Choroid plexus epithelial cell (primary cell): ENCODE data around the gene NCEH1.

Source experiments
- DNase-seq: peaks from one replicate; pipeline ENCODE4 v3.0.0-alpha.2; 2010; ENCODE audit warnings: low read depth
- H3K4me3 ChIP-seq: 2 replicates; pipeline ENCODE4 v1.5.1; 2011; ENCODE audit warnings: low read depth, mild to moderate bottlenecking, control low read depth, low read length, moderate library complexity
- TF ChIP-seq, protein P1 (sequence below): conservative IDR thresholded peaks from 2 replicates; pipeline ENCODE4 v1.5.1; 2011; ENCODE audit warnings: low read depth, mild to moderate bottlenecking, control low read depth, inconsistent platforms, low read length, moderate library complexity

NCEH1 gene

DNA sequence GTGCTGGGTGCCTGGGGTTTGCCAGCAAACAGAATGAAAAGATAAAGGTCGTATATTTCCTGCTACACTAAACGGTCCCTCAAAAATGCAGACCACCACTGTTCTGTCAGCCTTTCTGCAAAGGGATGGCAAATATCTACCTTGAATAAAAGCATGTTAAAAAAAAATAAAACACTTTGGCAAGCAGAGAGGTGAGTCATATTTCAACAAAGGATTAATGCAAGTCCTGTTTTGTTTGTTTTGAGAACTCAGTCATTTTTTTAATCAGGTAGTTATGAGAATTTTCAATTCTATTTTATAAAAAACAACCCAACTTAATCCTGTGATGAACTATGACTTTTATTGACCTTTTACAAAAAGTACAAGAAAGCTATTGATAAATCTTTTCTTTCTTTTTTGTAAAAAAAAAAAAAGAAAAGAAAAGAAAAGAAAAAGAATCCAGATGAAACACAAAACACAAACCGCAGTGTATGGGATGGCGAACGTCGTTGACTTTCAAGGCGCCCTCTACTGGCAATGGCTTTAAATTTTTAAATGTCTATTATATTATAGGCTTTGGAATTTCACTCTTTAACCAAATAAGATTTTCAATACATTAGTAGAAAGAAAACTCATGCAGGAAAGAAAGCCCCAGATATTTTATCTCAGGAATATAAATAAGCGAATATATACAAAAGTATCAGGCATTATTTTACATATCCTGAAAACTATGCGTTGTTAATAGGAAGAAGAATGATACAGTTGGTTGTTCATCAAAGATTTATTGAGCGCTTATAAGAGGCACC lies 87.8 kb downstream of the NCEH1 start:
- no peak overlapping the region for H3K4me3 ChIP-seq
- TF ChIP-seq, protein P1, sequence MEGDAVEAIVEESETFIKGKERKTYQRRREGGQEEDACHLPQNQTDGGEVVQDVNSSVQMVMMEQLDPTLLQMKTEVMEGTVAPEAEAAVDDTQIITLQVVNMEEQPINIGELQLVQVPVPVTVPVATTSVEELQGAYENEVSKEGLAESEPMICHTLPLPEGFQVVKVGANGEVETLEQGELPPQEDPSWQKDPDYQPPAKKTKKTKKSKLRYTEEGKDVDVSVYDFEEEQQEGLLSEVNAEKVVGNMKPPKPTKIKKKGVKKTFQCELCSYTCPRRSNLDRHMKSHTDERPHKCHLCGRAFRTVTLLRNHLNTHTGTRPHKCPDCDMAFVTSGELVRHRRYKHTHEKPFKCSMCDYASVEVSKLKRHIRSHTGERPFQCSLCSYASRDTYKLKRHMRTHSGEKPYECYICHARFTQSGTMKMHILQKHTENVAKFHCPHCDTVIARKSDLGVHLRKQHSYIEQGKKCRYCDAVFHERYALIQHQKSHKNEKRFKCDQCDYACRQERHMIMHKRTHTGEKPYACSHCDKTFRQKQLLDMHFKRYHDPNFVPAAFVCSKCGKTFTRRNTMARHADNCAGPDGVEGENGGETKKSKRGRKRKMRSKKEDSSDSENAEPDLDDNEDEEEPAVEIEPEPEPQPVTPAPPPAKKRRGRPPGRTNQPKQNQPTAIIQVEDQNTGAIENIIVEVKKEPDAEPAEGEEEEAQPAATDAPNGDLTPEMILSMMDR = peak; percentile 77
- peak; percentile 72 for DNase-seq

GRCh38 chr3:172622156-172622555 lies 88.7 kb downstream of the NCEH1 start:
- no peak overlapping the region for H3K4me3 ChIP-seq
- TF ChIP-seq, protein P1 = no peak
- DNase-seq = no peak

DNA sequence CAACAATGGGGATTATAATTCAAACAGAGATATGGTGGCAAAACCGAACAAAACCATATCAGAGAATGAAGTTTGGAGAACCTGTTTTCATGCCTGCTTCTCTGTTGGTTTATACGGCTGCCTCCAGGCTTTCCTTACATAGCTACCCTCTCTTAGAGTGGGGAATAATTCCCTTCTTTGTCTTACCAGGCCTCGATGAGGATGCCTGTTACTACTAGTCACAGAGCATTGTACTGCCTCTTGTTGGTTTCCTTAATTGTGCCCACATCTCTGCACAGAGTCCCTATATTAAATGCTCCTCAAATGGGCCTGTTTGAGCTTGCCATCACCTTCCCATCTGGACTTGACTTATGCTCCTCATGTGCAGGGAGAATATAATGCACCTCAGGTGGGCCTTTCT lies 92.9 kb downstream of the NCEH1 start:
- DNase-seq = no peak
- H3K4me3 ChIP-seq = no peak overlapping the region
- TF ChIP-seq, protein P1 = no peak

DNA sequence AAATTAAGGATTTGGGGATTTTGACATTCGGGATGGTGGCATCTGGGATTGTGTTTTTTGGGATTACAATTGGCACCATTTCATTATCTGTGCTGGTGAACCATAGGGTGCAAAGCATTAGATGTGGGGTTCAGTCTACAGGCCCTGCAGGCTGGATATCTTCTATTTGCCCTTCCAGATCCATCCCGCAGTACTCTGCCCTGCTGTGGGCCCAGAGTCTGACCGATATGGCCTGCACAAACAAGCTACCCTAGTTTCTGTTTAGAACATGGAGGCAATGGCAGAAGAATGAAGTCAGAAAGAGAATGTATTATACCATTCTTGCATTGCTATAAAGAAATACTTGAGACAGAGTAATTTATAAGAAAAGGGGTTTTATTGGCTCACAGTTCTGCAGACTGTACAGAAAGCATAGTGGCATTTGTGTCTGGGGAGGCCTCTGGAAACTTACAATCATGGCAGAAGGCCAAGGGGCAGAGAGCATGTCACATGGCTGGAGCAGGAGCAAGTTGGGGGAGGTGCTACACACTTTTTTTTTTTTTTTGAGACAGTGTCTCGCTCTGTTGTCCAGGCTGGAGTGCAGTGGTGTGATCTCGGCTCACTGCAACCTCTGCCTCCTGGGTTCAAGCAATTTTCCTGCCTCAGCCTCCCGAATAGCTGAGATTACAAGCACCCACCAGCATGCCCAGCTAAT lies 93.7 kb downstream of the NCEH1 start:
- TF ChIP-seq, protein P1 = no peak
- no peak for DNase-seq
- no peak overlapping the region for H3K4me3 ChIP-seq

DNA sequence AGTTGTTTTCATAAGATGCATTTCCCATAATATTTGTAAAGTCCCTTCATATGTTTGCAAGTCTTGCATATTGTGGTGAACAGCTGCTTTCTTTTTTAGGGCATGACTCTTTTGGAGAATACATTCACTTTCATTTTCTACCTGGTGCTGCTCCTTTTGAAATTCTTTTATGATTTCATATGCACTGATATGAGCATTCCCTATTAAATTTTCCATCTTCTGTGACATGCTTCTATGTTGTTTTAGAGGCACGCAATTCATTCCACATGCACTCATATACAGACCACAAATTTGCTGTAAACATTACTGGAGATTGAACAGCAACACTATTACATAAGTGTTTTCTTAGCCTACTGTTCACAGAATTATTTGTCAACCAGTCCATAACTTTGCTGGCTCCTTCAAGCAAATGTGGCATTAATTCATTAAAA lies 94.8 kb downstream of the NCEH1 start:
- H3K4me3 ChIP-seq = no peak overlapping the region
- TF ChIP-seq, protein P1 = no peak
- DNase-seq = peak; percentile 67

GRCh38 chr3:172615296-172615695 lies 95.6 kb downstream of the NCEH1 start:
- no peak overlapping the region for H3K4me3 ChIP-seq
- TF ChIP-seq, protein P1 = no peak
- DNase-seq = no peak
